ENCODE results near the gene MCF2. TPM values are rescaled to one million over a fixed set of nuclear protein-coding genes. Genes with fewer than 3 reads are reported as not detected.

Gene MCF2
- total and polyA plus RNA-seq, 2 of the 8 experiments (the other 6 are each of a cell fraction or from before 2014, with no cell fraction given), result 0.30 to 0.71 TPM

DNA sequence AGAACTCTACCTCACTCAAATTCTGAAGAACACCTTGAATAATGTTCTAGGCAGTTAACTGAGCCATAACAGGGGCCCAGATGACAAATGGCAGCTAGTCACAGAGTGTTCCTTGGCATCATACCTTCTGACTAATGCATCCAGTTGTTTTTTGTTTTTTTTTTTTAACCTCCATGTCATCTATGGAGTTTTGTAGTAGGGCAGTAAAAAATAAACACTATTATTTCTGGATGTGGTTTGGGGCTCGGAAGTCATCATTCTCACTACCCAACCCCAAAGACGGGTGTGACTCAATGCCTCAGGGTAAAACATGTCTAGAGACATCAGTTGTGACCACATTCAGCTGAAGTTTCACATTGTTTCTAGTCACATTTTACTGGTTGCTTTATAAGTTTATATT is 31.2 kb upstream of the MCF2 start:
- peaks cover 0 to 3% (median 1%) of the 10 kb centered on the region in 4 experiments; a peak in 2 of 8 replicates for H3K36me3 ChIP-seq (ENCODE audit: control insufficient read depth in 2 of 4, insufficient read depth in 4 of 4, low read length in 3 of 4)
- H2BK15ac ChIP-seq (ENCODE audit: low read length), result no peak overlapping the region
- no peak overlapping the region for H3K4ac ChIP-seq (replicated peaks; ENCODE audit: insufficient read length, low read depth, low read length)
- H3K56ac ChIP-seq (replicated peaks; ENCODE audit: insufficient read length, low read depth, low read length), result no peak overlapping the region
- H3K79me2 ChIP-seq (ENCODE audit: control insufficient read depth in 1 of 2, insufficient read depth in 2 of 2, low read length in 2 of 2), result no peaks in the 10 kb centered on the region
- FAIRE-seq (no peak), DNase-seq (ENCODE audit: low read depth in 1 of 2, low spot score in 2 of 2) (no peak)
- H3K27me3 ChIP-seq (replicated peaks in 1 of 4; ENCODE audit: control insufficient read depth in 3 of 4, extremely low read depth in 1 of 4, insufficient read depth in 3 of 4, low read length in 3 of 4), result no peaks in the 10 kb centered on the region
- 82% methylated on average over 2 of the region's 2 CpGs; no CpG with 5 or more reads in 1 of the 2 experiments for WGBS, 2 experiments (ENCODE audit: extremely low coverage in 1 of 2, insufficient coverage in 1 of 2, insufficient read length in 1 of 2, insufficient replicate concordance in 2 of 2, low coverage in 1 of 2, low lambda C conversion rate in 2 of 2, missing lambda C conversion rate in 1 of 2)
- H4K5ac ChIP-seq (ENCODE audit: insufficient read length, low read depth, low read length), result no peak overlapping the region
- H3K4me2 ChIP-seq (ENCODE audit: insufficient read depth in 1 of 2, low read depth in 2 of 2, low read length in 2 of 2), result no peak overlapping the region
- ChIA-PET POLR2A (ENCODE audit: partially characterized antibody) (no interaction called here), CTCF (ENCODE audit: partially characterized antibody) (no interaction called here)
- no peaks in the 10 kb centered on the region for H3K4me1 ChIP-seq (replicated peaks in 1 of 4; ENCODE audit: control insufficient read depth in 3 of 4, insufficient read depth in 4 of 4, low read length in 3 of 4)
- no peak overlapping the region for H4K8ac ChIP-seq (ENCODE audit: extremely low read depth, insufficient read depth, low read length)
- H3K27ac ChIP-seq (ENCODE audit: low read depth, low read length), result no peak overlapping the region
- H3K9ac ChIP-seq (replicated peaks in 1 of 4; ENCODE audit: extremely low read depth in 1 of 4, low read depth in 3 of 4, low read length in 3 of 4), result no peak overlapping the region
- H3K9me3 ChIP-seq (ENCODE audit: insufficient read depth in 2 of 2, low read depth in 1 of 2, low read length in 1 of 2), result no peaks in the 10 kb centered on the region
- no peak overlapping the region for H3K14ac ChIP-seq (ENCODE audit: insufficient read length)
- TF ChIP-seq BACH1 (IDR thresholded peaks at IDR 0.05; ENCODE audit: low read length) (no peak), SIX5 (IDR thresholded peaks at IDR 0.05; ENCODE audit: low read depth, low read length) (no peak), RFX5 (IDR thresholded peaks at IDR 0.05; ENCODE audit: borderline replicate concordance, low read depth, low read length) (no peak), JUND (IDR thresholded peaks at IDR 0.05; ENCODE audit: low read length) (no peak), PHF8 (conservative IDR thresholded peaks at IDR 0.05; ENCODE audit: low read depth, low read length) (no peak), SP2 (IDR thresholded peaks at IDR 0.05; ENCODE audit: low read length) (no peak), MAFK (IDR thresholded peaks at IDR 0.05; ENCODE audit: low read depth, low read length) (no peak), RNF2 (IDR thresholded peaks at IDR 0.05; ENCODE audit: borderline replicate concordance, low read depth, low read length, missing control alignments, poor library complexity, severe bottlenecking) (no peak), CHD1 (IDR thresholded peaks at IDR 0.05; ENCODE audit: low read depth, low read length) (no peak), POLR2A (IDR thresholded peaks at IDR 0.05; ENCODE audit: control extremely low read depth in 1 of 2, low read depth in 2 of 2, low read length in 2 of 2) (no peak), NANOG (IDR thresholded peaks at IDR 0.05; ENCODE audit: insufficient read depth, low read depth, low read length, poor library complexity, severe bottlenecking) (no peak), TCF12 (IDR thresholded peaks at IDR 0.05; ENCODE audit: low read depth, low read length) (no peak), SP1 (IDR thresholded peaks at IDR 0.05; ENCODE audit: low read depth, low read length) (no peak)
- H2BK120ac ChIP-seq (replicated peaks; ENCODE audit: low read depth, low read length), result no peak overlapping the region
- H3K18ac ChIP-seq (ENCODE audit: extremely low read depth, low read length), result no peak overlapping the region
- no peaks in the 10 kb centered on the region for H4K20me1 ChIP-seq (replicated peaks in 1 of 2; ENCODE audit: control insufficient read depth in 1 of 2, insufficient read depth in 2 of 2, low read length in 2 of 2)
- H2BK20ac ChIP-seq (ENCODE audit: low read length), result no peak overlapping the region
- H2BK12ac ChIP-seq (ENCODE audit: low read depth, low read length), result no peak overlapping the region
- no peak overlapping the region for H3K4me3 ChIP-seq (ENCODE audit: extremely low read depth in 1 of 4, insufficient read depth in 2 of 4, low read depth in 3 of 4, low read length in 4 of 4)
- no peaks in the 10 kb centered on the region for H3K79me1 ChIP-seq (ENCODE audit: low read depth, low read length)
- H4K91ac ChIP-seq (replicated peaks; ENCODE audit: insufficient read length, low read length), result no peak overlapping the region
- no peak overlapping the region for H2AFZ ChIP-seq (ENCODE audit: low read length)
- no peak overlapping the region for H2BK5ac ChIP-seq (ENCODE audit: low read depth, low read length)
- H3K23me2 ChIP-seq (ENCODE audit: low read depth, low read length), result no peaks in the 10 kb centered on the region
- H2AK5ac ChIP-seq (ENCODE audit: low read depth, low read length), result no peak overlapping the region
- H3K23ac ChIP-seq (ENCODE audit: insufficient read length), result no peak overlapping the region
